Neural progenitor cell (in vitro differentiated cells): ENCODE data around the gene GRM3.
A peak's percentile ranks its signal among the peaks of the same experiment; 100 is the strongest.

Experiments used
- CTCF ChIP-seq: fragments of 200-600 bp; sonication (generic); IDR thresholded peaks from 2 replicates; pipeline ENCODE4 v1.5.1; 2017; ENCODE audit warnings: antibody characterized with exemption, mild to moderate bottlenecking
- EZH2 ChIP-seq: fragments of 200-600 bp; sonication (generic); IDR thresholded peaks from 2 replicates; pipeline ENCODE4 v1.6.1; 2017; ENCODE audit warnings: antibody characterized with exemption, mild to moderate bottlenecking, moderate library complexity

DNA sequence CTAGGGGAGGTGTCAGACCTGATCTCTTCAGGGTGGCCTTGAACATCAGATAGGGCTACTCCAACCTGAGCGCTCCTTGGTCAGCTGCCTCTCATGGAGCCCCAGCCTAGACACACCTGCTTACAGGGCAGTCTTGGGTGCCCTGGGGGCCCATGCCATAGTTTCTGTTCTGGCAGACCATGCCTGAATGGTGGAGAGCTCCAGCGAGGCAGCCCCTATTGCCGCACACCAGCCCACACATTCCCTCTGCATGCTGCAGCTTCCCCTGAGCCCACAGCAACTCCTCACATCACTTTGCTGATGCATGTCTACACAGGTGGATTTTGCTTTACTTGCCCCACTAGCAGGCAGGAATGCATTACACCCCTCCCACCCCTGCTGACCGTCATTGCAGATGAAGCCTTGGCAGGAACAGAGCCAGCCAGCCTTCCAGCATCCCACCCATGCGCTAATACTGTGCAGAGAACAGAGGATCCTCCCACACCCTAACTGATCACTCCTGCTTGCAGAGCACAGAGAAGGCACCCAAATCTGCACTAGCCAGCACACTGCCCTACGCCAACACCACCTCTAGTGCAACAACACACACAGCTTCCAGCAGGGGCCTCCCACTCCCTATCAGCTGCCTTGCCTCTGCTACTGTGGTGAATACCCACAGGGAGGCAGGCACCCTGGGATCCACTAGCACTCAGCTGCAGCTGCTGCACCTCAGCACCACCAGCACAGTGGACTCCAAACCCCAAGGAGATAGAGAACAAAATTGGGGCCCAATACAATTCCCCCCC lies 43.0 kb upstream of the GRM3 start:
- TF ChIP-seq CTCF (peak; percentile 33), EZH2 (no peak)
